Common myeloid progenitor, CD34-positive (primary cell): ENCODE data around the gene ANAPC10.

Source experiments
- CTCF ChIA-PET: fragments of 350-600 bp; sonication (Branson Sonifier 250); formaldehyde crosslinking; loops from one replicate; lab custom pipeline; 2021; ENCODE audit warnings: antibody characterized with exemption; lab: Charles Lee
- POLR2A ChIA-PET: fragments of 350-600 bp; sonication (Branson Sonifier 250); formaldehyde crosslinking; loops from one replicate; lab custom pipeline; 2021; ENCODE audit warnings: antibody characterized with exemption; lab: Charles Lee
- DNase-seq, 3 donors: peaks; one replicate each; pipeline versions ENCODE4 v3.0.0 to v3.0.0-alpha.2; 2013
- H3K27ac ChIP-seq, 2 experiments: 1 replicate in 1 of 2; 2 replicates in 1 of 2; pipeline ENCODE4 v1.7.0; 2013; ENCODE audit warnings: inconsistent platforms in 2 of 2, low read length in 2 of 2, mild to moderate bottlenecking in 2 of 2, low read depth in 1 of 2, moderate library complexity in 1 of 2; ENCODE audit not compliant: severe bottlenecking in 2 of 2, insufficient read depth in 1 of 2, poor library complexity in 1 of 2
- H3K27me3 ChIP-seq, 5 experiments: replicated peaks in 2 of 5; 1 replicate in 3 of 5; 2 replicates in 2 of 5; pipeline versions ENCODE4 v1.6.1 to v1.7.0; 2013; ENCODE audit warnings: low read length in 4 of 5, mild to moderate bottlenecking in 2 of 5, moderate library complexity in 2 of 5, inconsistent platforms in 1 of 5; ENCODE audit not compliant: insufficient read depth in 5 of 5, control insufficient read depth in 4 of 5
- H3K36me3 ChIP-seq, 4 experiments: 1 replicate in 2 of 4; 2 replicates in 2 of 4; pipeline versions ENCODE4 v1.6.1 to v1.7.0; 2013; ENCODE audit warnings: low read length in 3 of 4, control low read depth in 1 of 4, mild to moderate bottlenecking in 1 of 4; ENCODE audit not compliant: control insufficient read depth in 4 of 4, insufficient read depth in 4 of 4
- H3K4me1 ChIP-seq, 4 experiments: 1 replicate in 3 of 4; 2 replicates in 1 of 4; pipeline versions ENCODE4 v1.6.1 to v1.7.1; 2013; ENCODE audit warnings: low read length in 3 of 4, mild to moderate bottlenecking in 3 of 4, control low read depth in 1 of 4, inconsistent platforms in 1 of 4, moderate library complexity in 1 of 4; ENCODE audit not compliant: control insufficient read depth in 4 of 4, insufficient read depth in 4 of 4; ENCODE audit errors: control extremely low read depth in 1 of 4
- H3K4me3 ChIP-seq, 7 experiments: 1 replicate in 4 of 7; 2 replicates in 3 of 7; pipeline versions ENCODE4 v1.5.1 to v1.7.0; 2013; ENCODE audit warnings: mild to moderate bottlenecking in 7 of 7, low read length in 6 of 7, moderate library complexity in 6 of 7, inconsistent platforms in 2 of 7, low read depth in 2 of 7, control low read depth in 1 of 7; ENCODE audit not compliant: insufficient read depth in 4 of 7, control insufficient read depth in 1 of 7; ENCODE audit errors: extremely low read depth in 1 of 7
- H3K9me3 ChIP-seq, 5 experiments: 1 replicate in 4 of 5; 2 replicates in 1 of 5; pipeline versions ENCODE4 v1.6.1 to v1.7.1; 2013; ENCODE audit warnings: low read length in 4 of 5, mild to moderate bottlenecking in 2 of 5, inconsistent platforms in 1 of 5, low read depth in 1 of 5, moderate library complexity in 1 of 5; ENCODE audit not compliant: control insufficient read depth in 4 of 5, insufficient read depth in 2 of 5; ENCODE audit errors: control extremely low read depth in 1 of 5
- WGBS: methylation state at CpG from one replicate; pipeline ENCODE4 v1.1.5; 2013; ENCODE audit not compliant: insufficient coverage; 5-methylcytosine and 5-hydroxymethylcytosine counted together

ANAPC10 gene

DNA sequence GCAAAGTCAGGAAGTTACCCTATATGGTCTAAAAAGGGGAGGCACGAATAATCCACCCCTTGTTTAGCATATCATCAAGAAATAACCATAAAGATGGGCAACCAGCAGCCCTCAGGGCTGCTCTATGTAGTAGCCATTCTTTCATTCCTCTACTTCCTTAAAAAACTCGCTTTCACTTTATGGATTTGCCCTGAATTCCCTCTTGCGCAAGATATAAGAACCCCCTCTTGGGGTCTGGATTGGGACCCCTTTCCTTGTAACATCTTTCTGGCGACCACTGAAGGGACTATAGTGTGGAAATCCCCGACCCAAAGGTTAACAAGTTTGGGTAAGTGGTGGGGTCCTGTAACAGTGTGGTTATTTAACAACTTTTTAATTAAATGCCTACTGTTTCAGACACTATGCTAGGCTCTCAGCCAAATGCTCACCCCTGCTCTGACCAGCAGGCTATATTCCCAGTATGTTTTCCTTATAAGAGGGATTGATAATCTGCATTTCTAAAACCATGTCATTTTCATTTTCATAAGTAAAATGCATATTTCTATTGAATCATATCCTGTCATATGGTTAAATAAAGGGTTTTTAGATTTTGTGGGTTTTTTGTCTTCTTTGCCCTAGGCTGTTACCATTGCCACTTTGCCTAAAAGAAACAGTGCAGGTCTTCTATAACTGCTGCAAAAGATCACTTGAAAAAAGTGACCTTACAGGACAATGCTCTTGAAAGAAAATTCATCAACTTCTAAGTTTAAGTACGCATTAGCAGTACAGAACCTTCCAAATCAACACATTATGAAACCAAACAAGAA lies 41.5 kb downstream of the ANAPC10 start:
- H3K4me3 ChIP-seq = no peak overlapping the region
- POLR2A ChIA-PET = no interaction called here
- CTCF ChIA-PET = interaction anchor here (1.9 kb wide), 1 partner anchor 12 kb away, joined by 4 read pairs; no protein-coding TSS in a partner anchor
- no peaks in the 10 kb centered on the region for H3K4me1 ChIP-seq
- no peaks in the 10 kb centered on the region for H3K9me3 ChIP-seq
- no peak overlapping the region for H3K27ac ChIP-seq
- no peak for DNase-seq
- H3K36me3 ChIP-seq = peaks cover 0 to 4% (median 0%) of the 10 kb centered on the region in 4 experiments
- no peaks in the 10 kb centered on the region for H3K27me3 ChIP-seq
- WGBS = 100% methylated on average over 3 of the region's 6 CpGs

DNA sequence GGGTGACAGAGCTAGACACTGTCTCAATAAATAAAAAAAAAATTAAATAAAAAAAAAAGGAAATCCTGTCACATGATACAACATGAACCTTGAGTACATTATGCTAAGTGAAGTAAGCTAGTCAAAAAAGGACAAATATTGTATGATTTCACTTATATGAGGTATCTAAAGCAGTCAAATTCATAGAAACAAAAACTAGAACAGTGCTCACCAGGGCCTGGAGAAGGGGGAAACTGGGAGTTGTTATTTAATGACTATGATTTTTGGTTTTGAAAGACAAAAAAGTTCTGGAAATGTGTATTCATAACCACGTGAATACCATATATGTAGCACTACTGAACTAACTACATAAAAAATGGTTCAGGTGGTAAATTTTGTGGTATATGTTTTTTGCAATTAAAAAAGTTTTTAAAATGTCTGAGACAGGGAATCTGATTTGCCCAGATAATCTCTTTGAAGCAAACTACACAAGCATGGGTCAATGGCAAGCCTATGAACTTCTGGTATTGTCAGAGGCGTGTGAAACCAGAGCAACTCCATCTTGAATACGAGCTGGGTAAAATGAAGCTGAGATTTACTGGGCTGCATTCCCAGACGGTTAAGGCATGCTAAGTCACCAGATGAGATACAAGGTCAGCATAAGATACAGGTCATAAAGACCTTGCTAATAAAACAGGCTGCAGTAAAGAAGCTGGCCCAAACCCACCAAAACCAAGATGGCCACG lies 42.3 kb downstream of the ANAPC10 start:
- ChIA-PET CTCF (interaction anchor here (1.9 kb wide), 1 partner anchor 11 kb away, joined by 4 read pairs; no protein-coding TSS in a partner anchor), POLR2A (no interaction called here)
- DNase-seq = no peak
- no peak overlapping the region for H3K27ac ChIP-seq
- no peaks in the 10 kb centered on the region for H3K4me1 ChIP-seq
- no peaks in the 10 kb centered on the region for H3K9me3 ChIP-seq
- peaks cover 0 to 8% (median 2%) of the 10 kb centered on the region in 4 experiments for H3K36me3 ChIP-seq
- H3K27me3 ChIP-seq = no peaks in the 10 kb centered on the region
- H3K4me3 ChIP-seq = no peak overlapping the region
- 96% methylated on average over 4 of the region's 5 CpGs for WGBS

DNA sequence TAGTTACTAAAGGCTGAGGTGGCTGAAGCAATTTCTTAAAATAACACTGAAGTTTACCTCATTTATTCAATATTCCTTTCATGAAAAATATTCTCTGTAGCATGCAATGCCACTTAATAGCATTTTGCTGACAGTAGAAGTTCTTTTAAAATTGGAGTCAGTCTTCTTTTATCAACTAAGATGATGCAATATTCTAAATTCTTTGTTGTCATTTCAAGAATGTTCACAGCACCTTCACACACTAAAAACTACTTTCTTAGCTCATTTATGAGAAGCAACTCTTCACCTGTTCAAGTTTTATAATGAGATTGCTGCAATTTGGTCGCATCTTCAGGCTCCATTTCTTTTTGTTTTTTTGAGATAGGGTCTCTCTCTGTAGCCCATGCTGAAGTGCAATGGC lies 48.8 kb downstream of the ANAPC10 start:
- no peak for DNase-seq
- H3K4me3 ChIP-seq = no peak overlapping the region
- 100% methylated on average over 1 of the region's 1 CpG for WGBS
- no peaks in the 10 kb centered on the region for H3K9me3 ChIP-seq
- H3K27me3 ChIP-seq = no peaks in the 10 kb centered on the region
- POLR2A ChIA-PET = no interaction called here
- peaks cover 3 to 12% (median 10%) of the 10 kb centered on the region in 4 experiments for H3K36me3 ChIP-seq
- CTCF ChIA-PET = no interaction called here
- no peak overlapping the region for H3K27ac ChIP-seq
- H3K4me1 ChIP-seq = no peaks in the 10 kb centered on the region

DNA sequence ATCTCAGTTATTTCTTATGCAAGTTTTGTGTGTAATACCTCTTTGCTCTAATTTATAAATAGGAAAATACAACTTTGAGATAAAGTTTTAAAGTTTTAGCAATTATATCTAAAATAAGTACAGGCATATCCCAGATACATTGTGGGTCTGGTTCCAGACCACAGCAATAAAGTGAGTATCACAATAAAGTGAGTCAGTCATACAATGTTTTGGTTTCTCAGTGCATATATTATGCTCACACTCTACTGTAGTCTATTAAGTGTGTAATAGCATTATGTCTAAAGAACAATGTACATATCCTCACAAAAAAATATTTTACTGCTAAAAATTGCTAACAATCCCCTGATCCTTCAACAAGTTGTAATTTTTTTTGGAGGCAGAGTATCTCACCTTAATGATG lies 49.2 kb downstream of the ANAPC10 start:
- Histone ChIP-seq H3K4me3 (no peak overlapping the region), H3K36me3 (peaks cover 3 to 12% (median 10%) of the 10 kb centered on the region in 4 experiments), H3K27me3 (no peaks in the 10 kb centered on the region), H3K4me1 (no peaks in the 10 kb centered on the region), H3K27ac (no peak overlapping the region), H3K9me3 (no peaks in the 10 kb centered on the region)
- CTCF ChIA-PET = interaction anchor here (0.8 kb wide), 1 partner anchor 11 kb away, joined by 3 read pairs; no protein-coding TSS in a partner anchor
- DNase-seq = no peak
- POLR2A ChIA-PET = no interaction called here

DNA sequence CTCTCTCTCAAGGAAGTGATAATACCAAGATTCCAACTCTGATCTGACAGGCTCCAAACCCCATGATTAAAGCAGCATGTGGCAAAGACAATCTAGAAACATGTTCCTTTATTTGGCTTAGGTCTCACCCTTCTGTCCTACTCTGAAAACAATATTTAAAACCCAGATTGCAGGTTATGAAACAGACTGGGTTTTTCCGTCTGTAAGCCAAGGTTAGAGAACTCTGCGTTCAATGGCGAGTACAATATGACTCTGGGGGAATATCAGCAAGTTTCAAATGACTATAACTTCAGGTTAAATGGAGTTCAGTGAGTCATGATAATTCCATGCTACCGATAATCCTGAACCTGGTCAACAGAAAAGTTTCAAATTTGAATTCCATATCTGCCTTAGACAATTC lies 50.8 kb downstream of the ANAPC10 start:
- no peak for DNase-seq
- Histone ChIP-seq H3K36me3 (peaks cover 3 to 12% (median 8%) of the 10 kb centered on the region in 4 experiments), H3K4me3 (no peak overlapping the region), H3K27me3 (no peaks in the 10 kb centered on the region), H3K27ac (no peak overlapping the region), H3K9me3 (no peaks in the 10 kb centered on the region), H3K4me1 (no peaks in the 10 kb centered on the region)
- 95% methylated on average over 4 of the region's 4 CpGs for WGBS
- ChIA-PET POLR2A (no interaction called here), CTCF (interaction anchor here (1.5 kb wide), 1 partner anchor 40 kb away, joined by 3 read pairs; no protein-coding TSS in a partner anchor)

DNA sequence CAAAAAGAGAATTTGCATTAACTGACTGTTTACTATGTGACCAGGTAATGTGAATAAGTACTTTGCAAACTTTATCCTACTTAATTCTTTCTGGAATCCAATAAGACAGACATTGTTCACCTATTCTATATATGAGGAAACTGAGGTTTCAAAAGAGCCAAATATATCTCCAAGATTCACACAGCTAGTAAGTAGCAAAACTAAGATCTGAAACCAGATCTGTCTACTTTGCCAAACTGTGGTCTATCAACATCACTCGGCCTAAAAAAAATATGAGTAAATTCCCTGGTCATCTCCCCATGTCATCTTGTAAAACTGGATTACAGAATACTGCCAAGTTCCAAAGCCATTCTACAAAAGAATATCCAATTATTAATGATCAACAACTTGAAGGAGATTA lies 52.8 kb downstream of the ANAPC10 start:
- H3K27ac ChIP-seq = no peak overlapping the region
- DNase-seq = no peak
- CTCF ChIA-PET = interaction anchor here (1.7 kb wide), 1 partner anchor 10 kb away, joined by 4 read pairs; no protein-coding TSS in a partner anchor
- peaks cover 0 to 5% (median 2%) of the 10 kb centered on the region in 4 experiments for H3K36me3 ChIP-seq
- no CpG with 5 or more reads among the region's 1 CpG for WGBS
- H3K4me1 ChIP-seq = peaks cover 0 to 2% (median 0%) of the 10 kb centered on the region in 4 experiments
- POLR2A ChIA-PET = no interaction called here
- no peaks in the 10 kb centered on the region for H3K9me3 ChIP-seq
- no peak overlapping the region for H3K4me3 ChIP-seq
- H3K27me3 ChIP-seq = no peaks in the 10 kb centered on the region
